Measurements from ENCODE around the gene CLINT1. TPM values are rescaled to one million over a fixed set of nuclear protein-coding genes. Genes with fewer than 3 reads are reported as not detected.

Gene CLINT1
- total and polyA plus RNA-seq, 9 of the 15 experiments (the other 6 are each of a cell fraction or from before 2014, with no cell fraction given): 23.6 to 125 (median 71.4) TPM

DNA sequence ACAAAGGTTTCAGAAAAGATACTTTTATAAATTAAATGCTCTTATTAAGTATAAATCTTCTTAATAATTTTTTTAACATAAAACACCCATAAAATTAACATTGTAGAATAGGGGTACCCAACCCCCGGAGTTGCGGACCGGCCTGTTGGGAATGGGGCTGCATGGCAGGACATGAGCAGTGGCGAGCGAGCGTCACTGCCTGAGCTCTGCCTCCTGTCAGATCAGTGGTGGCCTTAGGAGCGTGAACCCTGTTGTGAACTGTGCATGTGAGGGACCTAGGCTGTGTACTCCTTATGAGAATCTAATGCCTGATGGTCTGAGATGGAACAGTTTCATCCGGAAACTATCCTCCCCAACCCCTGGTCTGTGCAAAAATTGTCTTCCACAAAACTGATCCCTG lies 35.3 kb downstream of the CLINT1 start:
- H3K27me3 ChIP-seq (ENCODE audit: control insufficient read depth in 2 of 2, insufficient read depth in 2 of 2, low read length in 2 of 2): no peaks in the 10 kb centered on the region
- BruUV-seq (replicated peaks): no TSS peak
- H2AFZ ChIP-seq (ENCODE audit: low read depth, low read length): no peak overlapping the region
- no peaks in the 10 kb centered on the region; a peak in 3 of 5 replicates for H3K4me1 ChIP-seq (replicated peaks in 1 of 2; ENCODE audit: control insufficient read depth in 2 of 2, insufficient read depth in 2 of 2, low read length in 2 of 2)
- H4K20me1 ChIP-seq (replicated peaks; ENCODE audit: control insufficient read depth, insufficient read depth, low read length): no peaks in the 10 kb centered on the region; the same call in 1 of the 2 replicates
- peaks cover 98% of the 10 kb centered on the region for H3K79me2 ChIP-seq (ENCODE audit: control insufficient read depth, insufficient read depth, low read length)
- TF ChIP-seq ZNF785 (CRISPR knock-in tag; IDR thresholded peaks at IDR 0.05): no peak
- TF ChIP-seq CEBPG (CRISPR knock-in tag; IDR thresholded peaks at IDR 0.05): no peak
- TF ChIP-seq CEBPG (tag; conservative IDR thresholded peaks at IDR 0.05 in 1 of 2, IDR thresholded peaks at IDR 0.05 in 1 of 2): no peak
- no peak for TF ChIP-seq ZNF764 (CRISPR knock-in tag; IDR thresholded peaks at IDR 0.05; ENCODE audit: low read depth)
- no peak for TF ChIP-seq SREBF1 (IDR thresholded peaks at IDR 0.05; ENCODE audit: borderline replicate concordance, low read depth, low read length)
- TF ChIP-seq CBFA2T2 (conservative IDR thresholded peaks at IDR 0.05): no peak
- TF ChIP-seq ADNP (tag; IDR thresholded peaks at IDR 0.05): no peak
- no peak for TF ChIP-seq HNRNPUL1 (IDR thresholded peaks at IDR 0.05; ENCODE audit: low read length)
- TF ChIP-seq KLF1 (tag; IDR thresholded peaks at IDR 0.05): no peak
- no peak for TF ChIP-seq ZKSCAN1 (IDR thresholded peaks at IDR 0.05; ENCODE audit: low read depth, low read length)
- no peak for TF ChIP-seq ZNF263 (CRISPR knock-in tag; IDR thresholded peaks at IDR 0.05; ENCODE audit: borderline replicate concordance)
- TF ChIP-seq, protein P1, sequence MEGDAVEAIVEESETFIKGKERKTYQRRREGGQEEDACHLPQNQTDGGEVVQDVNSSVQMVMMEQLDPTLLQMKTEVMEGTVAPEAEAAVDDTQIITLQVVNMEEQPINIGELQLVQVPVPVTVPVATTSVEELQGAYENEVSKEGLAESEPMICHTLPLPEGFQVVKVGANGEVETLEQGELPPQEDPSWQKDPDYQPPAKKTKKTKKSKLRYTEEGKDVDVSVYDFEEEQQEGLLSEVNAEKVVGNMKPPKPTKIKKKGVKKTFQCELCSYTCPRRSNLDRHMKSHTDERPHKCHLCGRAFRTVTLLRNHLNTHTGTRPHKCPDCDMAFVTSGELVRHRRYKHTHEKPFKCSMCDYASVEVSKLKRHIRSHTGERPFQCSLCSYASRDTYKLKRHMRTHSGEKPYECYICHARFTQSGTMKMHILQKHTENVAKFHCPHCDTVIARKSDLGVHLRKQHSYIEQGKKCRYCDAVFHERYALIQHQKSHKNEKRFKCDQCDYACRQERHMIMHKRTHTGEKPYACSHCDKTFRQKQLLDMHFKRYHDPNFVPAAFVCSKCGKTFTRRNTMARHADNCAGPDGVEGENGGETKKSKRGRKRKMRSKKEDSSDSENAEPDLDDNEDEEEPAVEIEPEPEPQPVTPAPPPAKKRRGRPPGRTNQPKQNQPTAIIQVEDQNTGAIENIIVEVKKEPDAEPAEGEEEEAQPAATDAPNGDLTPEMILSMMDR (IDR thresholded peaks at IDR 0.05 in 2 of 3, conservative IDR thresholded peaks at IDR 0.05 in 1 of 3; ENCODE audit: insufficient read depth in 2 of 3, low read depth in 1 of 3, low read length in 3 of 3): no peak
- no peak for TF ChIP-seq CXXC5 (CRISPR knock-in tag; IDR thresholded peaks at IDR 0.05)
- TF ChIP-seq ZZZ3 (IDR thresholded peaks at IDR 0.05): no peak
- TF ChIP-seq ZNF354B (CRISPR knock-in tag; IDR thresholded peaks at IDR 0.05): no peak
- no peak for TF ChIP-seq SIX5 (IDR thresholded peaks at IDR 0.05; ENCODE audit: borderline replicate concordance in 1 of 2, insufficient read depth in 1 of 2, low read depth in 1 of 2, low read length in 2 of 2)
- TF ChIP-seq ZNF766 (CRISPR knock-in tag; conservative IDR thresholded peaks at IDR 0.05): no peak
- no peak for TF ChIP-seq HDAC3 (IDR thresholded peaks at IDR 0.05; ENCODE audit: borderline replicate concordance, partially characterized antibody)
- no peaks in the 10 kb centered on the region for H3K9me1 ChIP-seq (ENCODE audit: control insufficient read depth, insufficient read depth, low read length)
- peaks cover 5% of the 10 kb centered on the region; the same call in 1 of the 3 replicates for H3K36me3 ChIP-seq (ENCODE audit: control insufficient read depth, insufficient read depth, low read length)
- DNase-seq (ENCODE audit: extremely low read depth in 1 of 4, low spot score in 3 of 4) (no peak), ATAC-seq (no peak), FAIRE-seq (peak; percentile 40)
- intact Hi-C loops (cut with micrococcal nuclease) (loop anchor here (5.0 kb wide), 1 partner anchor 34 kb away; the partner anchor contains the start of gene CLINT1), in situ Hi-C loops (cut with MboI) (no loop called here)
- H3K27ac ChIP-seq (ENCODE audit: extremely low read depth, low read depth, low read length): no peak overlapping the region
- POLR2A ChIA-PET: no interaction called here
- no peak overlapping the region for H3K4me3 ChIP-seq
- CTCF ChIA-PET (ENCODE audit: low intra/inter-chr PET ratio): no interaction called here
- WGBS (ENCODE audit: insufficient coverage, low coverage, missing lambda C conversion rate): 97% methylated on average over 8 of the region's 8 CpGs
- no peak overlapping the region for H3K9ac ChIP-seq (ENCODE audit: insufficient read depth in 1 of 2, low read depth in 2 of 2, low read length in 2 of 2)
- H3K9me3 ChIP-seq (replicated peaks; ENCODE audit: control insufficient read depth, insufficient read depth, low read depth, low read length): no peaks in the 10 kb centered on the region
- no peak overlapping the region for H3K4me2 ChIP-seq (ENCODE audit: insufficient read depth, low read length)

All from K562 (cell line).